22Rv1 (cell line): ENCODE results near the gene SLC9A9.

Source experiments
- CTCF ChIP-seq: fragments of 450-650 bp; IDR thresholded peaks from 2 replicates; pipeline ENCODE4 v1.5.1; 2017; ENCODE audit warnings: mild to moderate bottlenecking
- ZFX ChIP-seq: fragments of 450-650 bp; IDR thresholded peaks from 2 replicates; pipeline ENCODE4 v1.6.1; 2017; ENCODE audit warnings: antibody characterized with exemption, borderline replicate concordance

- TF ChIP-seq CTCF: no peak
- TF ChIP-seq ZFX: no peak
Observed at GRCh38 chr3:143849854-143850549, 1.7 kb upstream of the SLC9A9 start.
